ENCODE measurements around the gene TSC22D2. TPM values are rescaled to one million over a fixed set of nuclear protein-coding genes. Genes with fewer than 3 reads are reported as not detected.
"Not testable (repeated sequence)": the region's sequence is repeated elsewhere in the genome, so short reads cannot be mapped to it uniquely, and the experiment has no call there.

Gene TSC22D2
- total and polyA plus RNA-seq, 2 of the 8 experiments (the other 6 are each of a cell fraction or from before 2014, with no cell fraction given) = 3.4 to 27.6 TPM

- H4K91ac ChIP-seq (replicated peaks; ENCODE audit: insufficient read length, low read length); H2AK5ac ChIP-seq (ENCODE audit: low read depth, low read length); H2BK15ac ChIP-seq (ENCODE audit: low read length); H3K4me1 ChIP-seq (replicated peaks in 1 of 4; ENCODE audit: control insufficient read depth in 3 of 4, insufficient read depth in 4 of 4, low read length in 3 of 4); H3K79me1 ChIP-seq (ENCODE audit: low read depth, low read length); H3K9ac ChIP-seq (replicated peaks in 1 of 4; ENCODE audit: extremely low read depth in 1 of 4, low read depth in 3 of 4, low read length in 3 of 4); H2BK20ac ChIP-seq (ENCODE audit: low read length); H3K9me3 ChIP-seq (ENCODE audit: insufficient read depth in 2 of 2, low read depth in 1 of 2, low read length in 1 of 2); H3K18ac ChIP-seq (ENCODE audit: extremely low read depth, low read length); H3K27ac ChIP-seq (ENCODE audit: low read depth, low read length); H3K14ac ChIP-seq (ENCODE audit: insufficient read length); H4K5ac ChIP-seq (ENCODE audit: insufficient read length, low read depth, low read length); DNase-seq (ENCODE audit: low read depth in 1 of 2, low spot score in 2 of 2); H3K23ac ChIP-seq (ENCODE audit: insufficient read length); H2BK5ac ChIP-seq (ENCODE audit: low read depth, low read length); H3K27me3 ChIP-seq (replicated peaks in 1 of 4; ENCODE audit: control insufficient read depth in 3 of 4, extremely low read depth in 1 of 4, insufficient read depth in 3 of 4, low read length in 3 of 4); H3K4me3 ChIP-seq (ENCODE audit: extremely low read depth in 1 of 4, insufficient read depth in 2 of 4, low read depth in 3 of 4, low read length in 4 of 4); H3K36me3 ChIP-seq (ENCODE audit: control insufficient read depth in 2 of 4, insufficient read depth in 4 of 4, low read length in 3 of 4); H3K23me2 ChIP-seq (ENCODE audit: low read depth, low read length); H2BK120ac ChIP-seq (replicated peaks; ENCODE audit: low read depth, low read length); H2BK12ac ChIP-seq (ENCODE audit: low read depth, low read length); POLR2A ChIA-PET (ENCODE audit: partially characterized antibody); FAIRE-seq; H3K56ac ChIP-seq (replicated peaks; ENCODE audit: insufficient read length, low read depth, low read length); H3K4ac ChIP-seq (replicated peaks; ENCODE audit: insufficient read length, low read depth, low read length); H3K79me2 ChIP-seq (ENCODE audit: control insufficient read depth in 1 of 2, insufficient read depth in 2 of 2, low read length in 2 of 2); H4K8ac ChIP-seq (ENCODE audit: extremely low read depth, insufficient read depth, low read length); H2AFZ ChIP-seq (ENCODE audit: low read length); H3K4me2 ChIP-seq (ENCODE audit: insufficient read depth in 1 of 2, low read depth in 2 of 2, low read length in 2 of 2); H4K20me1 ChIP-seq (replicated peaks in 1 of 2; ENCODE audit: control insufficient read depth in 1 of 2, insufficient read depth in 2 of 2, low read length in 2 of 2): not testable (repeated sequence)
- WGBS, 2 experiments (ENCODE audit: extremely low coverage in 1 of 2, insufficient coverage in 1 of 2, insufficient read length in 1 of 2, insufficient replicate concordance in 2 of 2, low coverage in 1 of 2, low lambda C conversion rate in 2 of 2, missing lambda C conversion rate in 1 of 2) = 89% methylated on average over 7 of the region's 8 CpGs; no CpG with 5 or more reads in 1 of the 2 experiments
- CTCF ChIA-PET (ENCODE audit: partially characterized antibody) = interaction anchor here (0.6 to 3.5 kb wide), 4 partner anchors 9 to 233 kb away, joined by 3 to 15 read pairs (median 4); no protein-coding TSS in a partner anchor
Observed at GRCh38 chr3:150473161-150473560, 65.1 kb downstream of the TSC22D2 start.

All from H1 (cell line).